GM18868 (cell line): Measurements from ENCODE around the gene POLDIP3.
"Not testable (repeated sequence)": the region's sequence is repeated elsewhere in the genome, so short reads cannot be mapped to it uniquely, and the experiment has no call there.

ENCODE experiments used
- ATAC-seq: cut with Tn5 transposase; IDR thresholded peaks from one replicate; pipeline ENCODE4 v1.9.1; 2021; ENCODE audit warnings: mild to moderate bottlenecking, moderate library complexity; ENCODE audit not compliant: unreplicated experiment

Gene POLDIP3

GRCh38 chr22:42620084-42620483 lies 5.4 kb upstream of the POLDIP3 start:
- no peak for ATAC-seq

DNA sequence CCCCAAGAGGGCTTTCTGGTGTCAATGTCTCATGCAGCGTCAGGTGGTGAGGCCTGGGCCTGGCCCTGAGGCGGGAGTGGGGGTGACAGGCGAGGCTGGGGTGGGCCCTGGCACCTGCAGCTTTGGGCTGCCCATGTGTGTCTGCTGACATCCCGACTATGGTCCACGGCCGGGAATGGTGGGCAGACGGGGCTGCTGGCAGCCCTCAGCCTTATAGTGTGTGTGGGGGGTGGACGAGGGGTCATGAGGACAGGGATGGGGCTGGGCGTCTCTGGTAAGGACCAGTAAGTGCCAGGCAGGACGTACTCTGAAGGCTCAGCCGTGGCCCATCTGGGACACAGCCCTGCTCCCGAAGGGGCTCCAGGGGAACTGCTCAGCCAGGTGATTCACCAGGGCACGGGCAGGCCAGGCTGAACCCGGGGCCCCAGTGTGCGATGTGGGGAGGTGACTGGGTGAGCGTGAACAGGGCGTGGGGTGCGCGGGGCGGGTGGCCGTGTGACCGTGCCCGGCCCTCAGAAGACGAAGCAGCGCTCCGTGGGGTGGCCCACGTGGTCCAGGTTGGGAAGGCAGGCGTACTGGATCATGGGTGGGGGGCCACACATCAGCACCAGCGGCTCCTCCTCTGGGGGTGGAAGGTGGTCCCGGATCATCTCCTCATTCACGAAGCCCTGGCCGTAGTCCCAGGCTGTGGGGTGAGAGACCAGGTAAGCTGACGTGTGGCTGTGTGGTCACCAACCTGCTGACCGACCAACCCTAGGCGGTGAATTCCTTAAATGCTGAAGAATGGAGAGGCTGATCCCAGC lies 4.8 kb upstream of the POLDIP3 start:
- ATAC-seq: no peak

GRCh38 chr22:42617155-42617983 lies 2.7 kb upstream of the POLDIP3 start:
- ATAC-seq: no peak

DNA sequence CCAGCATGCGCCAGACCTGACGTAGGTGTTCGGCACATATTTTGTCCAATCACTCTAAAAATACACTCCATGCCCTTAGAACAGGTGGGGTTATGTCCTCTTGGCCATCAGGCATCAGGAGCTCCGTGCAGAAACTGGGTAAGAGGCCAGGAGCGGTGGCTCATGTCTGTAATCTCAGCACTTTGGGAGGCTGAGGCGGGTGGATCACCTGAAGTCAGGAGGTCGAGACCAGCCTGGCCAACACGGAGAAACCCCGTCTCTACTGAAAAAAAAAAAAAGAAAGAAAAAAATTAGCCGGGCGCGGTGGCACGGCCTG lies 1.1 kb upstream of the POLDIP3 start:
- ATAC-seq: not testable (repeated sequence)

- peak; percentile 54 for ATAC-seq
Measured at GRCh38 chr22:42615092-42615859, 593 bp upstream of the POLDIP3 start.

GRCh38 chr22:42613872-42614301 lies 796 bp downstream of the POLDIP3 start:
- ATAC-seq: no peak

- no peak for ATAC-seq
Measured at GRCh38 chr22:42612336-42612735, 2.3 kb downstream of the POLDIP3 start.

- ATAC-seq: no peak
Measured at GRCh38 chr22:42611051-42611450, 3.6 kb downstream of the POLDIP3 start.

DNA sequence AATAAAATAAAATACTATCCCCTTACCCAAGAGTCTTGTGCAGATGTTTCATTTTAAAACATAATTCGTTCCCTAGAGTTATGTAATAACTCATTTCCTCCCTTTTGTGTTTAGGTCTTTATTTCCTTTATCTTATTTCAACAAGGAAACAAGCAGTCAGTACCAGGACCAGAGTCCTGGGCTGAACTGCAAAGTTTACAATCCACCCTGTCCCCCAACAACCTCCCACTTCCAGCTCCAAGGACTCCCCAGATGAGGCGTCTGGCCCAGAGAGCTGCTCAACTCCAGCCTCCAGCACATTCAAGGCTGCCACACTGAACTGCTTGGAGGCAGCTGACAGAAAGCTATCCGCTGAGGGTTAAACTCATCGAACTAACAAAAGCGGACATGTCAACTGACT lies 4.5 kb downstream of the POLDIP3 start:
- no peak for ATAC-seq

DNA sequence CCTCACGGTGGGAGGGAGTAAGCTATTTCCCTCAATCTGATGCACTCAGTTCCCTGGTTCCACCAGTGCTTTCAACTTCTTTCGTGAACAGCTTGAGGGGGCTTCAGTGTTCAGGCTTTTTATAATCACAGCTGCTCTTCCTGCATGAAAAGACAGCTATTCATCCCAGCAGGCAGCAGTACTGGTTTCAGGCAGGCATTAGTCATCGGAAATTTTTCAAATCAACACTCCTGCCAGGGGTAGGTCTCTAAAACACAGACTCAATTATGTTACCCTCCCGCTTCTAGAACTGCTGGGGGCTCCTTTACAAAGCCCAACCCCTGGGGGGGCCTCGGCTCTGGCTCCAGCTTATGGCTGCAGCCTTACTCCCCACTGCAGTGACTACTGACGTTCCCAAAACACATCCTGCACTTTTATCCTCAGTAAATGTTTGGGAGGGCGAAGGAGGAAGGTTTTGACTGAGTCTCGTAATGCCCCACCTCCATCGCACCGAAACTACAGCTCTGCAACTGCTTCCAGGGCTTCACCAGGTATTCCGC lies 5.8 kb downstream of the POLDIP3 start:
- no peak for ATAC-seq

GRCh38 chr22:42608136-42608822 lies 6.4 kb downstream of the POLDIP3 start:
- ATAC-seq: no peak

DNA sequence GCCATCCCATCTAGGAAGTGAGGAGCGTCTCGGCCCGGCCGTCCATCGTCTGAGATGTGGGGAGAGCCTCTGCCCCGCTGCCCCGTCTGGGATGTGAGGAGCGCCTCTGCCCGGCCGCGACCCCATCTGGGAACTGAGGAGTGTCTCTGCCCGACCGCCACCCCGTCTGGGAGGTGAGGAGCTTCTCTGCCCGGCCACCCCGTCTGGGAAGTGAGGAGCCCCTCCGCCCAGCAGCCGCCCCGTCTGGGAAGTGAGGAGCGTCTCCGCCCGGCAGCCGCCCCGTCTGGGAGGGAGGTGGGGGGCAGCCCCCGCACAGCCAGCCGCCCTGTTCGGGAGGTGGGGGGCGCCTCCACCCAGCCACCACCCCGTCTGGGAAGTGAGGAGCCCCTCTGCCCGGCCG lies 7.0 kb downstream of the POLDIP3 start:
- ATAC-seq: not testable (repeated sequence)

DNA sequence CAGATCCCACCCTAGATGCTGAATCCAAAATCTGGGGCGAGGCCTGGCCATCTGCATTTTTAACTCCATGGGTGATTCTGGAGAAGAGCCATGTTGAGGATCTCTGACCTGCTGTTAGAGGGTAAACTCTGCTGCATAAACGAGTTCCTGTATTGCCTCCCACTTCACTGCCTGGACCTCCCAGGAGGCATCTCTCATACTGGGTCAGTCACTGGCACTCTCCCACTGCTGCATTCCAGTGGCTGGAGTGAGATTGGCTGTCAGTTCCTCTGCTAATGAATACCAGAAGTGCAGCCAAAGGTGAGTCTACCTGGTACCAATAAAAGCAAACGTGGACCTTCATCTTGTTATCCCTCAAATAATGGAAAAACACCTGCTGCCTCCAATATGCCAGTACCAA lies 10.3 kb downstream of the POLDIP3 start:
- no peak for ATAC-seq

- no peak for ATAC-seq
Measured at GRCh38 chr22:42603427-42603826, 11.3 kb downstream of the POLDIP3 start.

GRCh38 chr22:42602470-42602869 lies 12.2 kb downstream of the POLDIP3 start:
- no peak for ATAC-seq

DNA sequence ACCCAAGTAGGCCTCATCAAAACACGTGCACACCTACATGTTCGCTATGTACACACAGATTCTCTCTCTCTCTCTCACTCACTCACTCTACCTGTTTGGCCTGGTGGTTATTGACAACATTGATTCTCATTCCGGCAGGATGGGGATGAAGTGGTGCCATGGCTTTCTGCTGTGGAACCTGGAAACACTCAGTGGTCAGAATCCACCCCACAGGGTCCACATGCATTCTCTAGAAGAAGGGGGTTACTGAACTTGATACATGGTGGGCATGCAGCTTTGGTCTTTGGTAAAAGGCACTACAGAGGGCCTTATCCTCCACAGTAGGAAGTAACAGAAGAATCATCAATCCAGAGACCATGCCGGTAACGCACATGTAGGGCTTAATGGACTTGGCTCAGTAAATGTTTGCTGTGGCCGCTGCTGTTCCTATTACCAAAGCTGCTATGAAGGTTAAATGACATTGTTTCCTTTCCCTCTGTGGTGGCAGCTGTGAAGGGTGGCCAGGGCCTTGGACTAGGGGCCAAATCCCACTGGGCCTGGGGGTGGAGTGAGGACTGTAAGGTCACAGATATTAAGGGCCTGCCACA lies 12.7 kb downstream of the POLDIP3 start:
- no peak for ATAC-seq

GRCh38 chr22:42596863-42597530 lies 17.7 kb downstream of the POLDIP3 start:
- no peak for ATAC-seq

- no peak for ATAC-seq
Measured at GRCh38 chr22:42596336-42596735, 18.3 kb downstream of the POLDIP3 start.

DNA sequence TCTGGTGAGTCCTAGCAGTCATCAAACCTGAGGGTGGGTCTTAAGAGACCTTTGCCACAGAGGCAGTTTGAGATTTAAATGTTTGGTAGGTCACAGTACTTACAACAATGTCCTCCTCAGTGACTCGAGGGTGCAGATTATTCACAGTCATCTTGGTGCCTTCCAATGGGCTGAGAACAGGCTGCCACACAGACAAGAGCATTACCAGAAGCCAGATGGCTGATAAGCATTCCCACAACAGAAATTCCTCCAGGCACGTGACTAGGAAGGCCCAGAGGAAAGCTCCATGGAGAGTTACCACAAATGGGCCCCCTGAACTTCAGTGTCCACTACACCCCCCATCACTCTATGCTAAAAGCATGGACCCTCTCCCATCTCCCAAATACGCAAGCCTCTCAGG lies 19.2 kb downstream of the POLDIP3 start:
- no peak for ATAC-seq

GRCh38 chr22:42591987-42592386 lies 22.7 kb downstream of the POLDIP3 start:
- no peak for ATAC-seq
